Kidney (tissue), 14 donors: ENCODE results near the gene NOL4L. TPM values are rescaled to one million over a fixed set of nuclear protein-coding genes. Genes with fewer than 3 reads are reported as not detected.

Experiments used
- DNase-seq, 5 donors: peaks; one replicate each; pipeline ENCODE4 v3.0.0-alpha.2; 2013 to 2020
- FAIRE-seq: peaks from 2 replicates; lab custom pipeline; 2012; peaks lifted over from hg19 to GRCh38; lab: Jason Lieb, UNC
- H3K27ac ChIP-seq, 2 donors: one replicate each; pipeline ENCODE4 v1.7.0; 2013; ENCODE audit warnings: low read depth in 2 of 2, low read length in 2 of 2, inconsistent platforms in 1 of 2
- H3K27me3 ChIP-seq: one replicate; pipeline ENCODE4 v1.7.1; 2013; ENCODE audit warnings: low read length, inconsistent platforms; ENCODE audit not compliant: control insufficient read depth, insufficient read depth
- H3K36me3 ChIP-seq, 3 donors: one replicate each; pipeline versions ENCODE4 v1.7.0 to v1.7.1; 2013; ENCODE audit warnings: low read length in 3 of 3, control low read depth in 1 of 3, inconsistent platforms in 1 of 3; ENCODE audit not compliant: insufficient read depth in 3 of 3, control insufficient read depth in 2 of 3
- H3K4me1 ChIP-seq, 3 donors: one replicate each; pipeline versions ENCODE4 v1.7.0 to v1.7.1; 2013; ENCODE audit warnings: low read length in 3 of 3, inconsistent platforms in 1 of 3, low read depth in 1 of 3; ENCODE audit not compliant: control insufficient read depth in 2 of 3, insufficient read depth in 2 of 3
- H3K4me3 ChIP-seq, 3 donors: one replicate each; pipeline versions ENCODE4 v1.7.0 to v1.8.1; 2013; ENCODE audit warnings: low read length in 3 of 3, control low read depth in 1 of 3, inconsistent platforms in 1 of 3
- H3K9ac ChIP-seq, 3 donors: one replicate each; pipeline versions ENCODE4 v1.7.0 to v1.7.1; 2013; ENCODE audit warnings: low read length in 3 of 3, control low read depth in 1 of 3, inconsistent platforms in 1 of 3
- H3K9me3 ChIP-seq, 3 donors: one replicate each; pipeline versions ENCODE4 v1.7.0 to v1.7.1; 2013; ENCODE audit warnings: low read length in 3 of 3, control low read depth in 1 of 3, inconsistent platforms in 1 of 3; ENCODE audit not compliant: control insufficient read depth in 2 of 3, insufficient read depth in 1 of 3
- CTCF ChIP-seq: IDR thresholded peaks from 3 replicates; pipeline ENCODE4 v1.5.1; 2012; ENCODE audit warnings: mild to moderate bottlenecking, moderate library complexity, borderline replicate concordance; ENCODE audit not compliant: insufficient read depth; ENCODE audit errors: extremely low read depth
- intact Hi-C: fragments of 100-400 bp; cut with DNase I; formaldehyde crosslinking; loops from one replicate; pipeline ENCODE4 v1.11.1; 2022
- polyA plus RNA-seq: library from polyadenylated mRNA; stranded (reverse); fragments of 350-450 nt; fragmentation: Illumina TruSeq; extraction: RNeasy Lipid Tissue Mini Kit (QIAGEN cat#74804); gene quantifications from one replicate; pipeline ENCODE4 v1.2.3, GENCODE V29; 2014; ENCODE audit warnings: low read depth, low replicate concordance; ENCODE audit not compliant: insufficient read depth
- total RNA-seq: library from RNA; stranded (reverse); fragmentation: NEBNext Ultra II Directional; extraction: Animal tissue kit (Norgen Biotek cat#: 25700); gene quantifications from one replicate; pipeline ENCODE4 v1.2.1, GENCODE V29; 2021
- donor health status: control.
- donor health status: control.
- donor health status: control.
- donor health status: control.
- donor health status: control.
- donor health status: DM: yes; HTN: yes; CAD: no.
- donor health status: Normal renal cell carcinoma (clear cell type).

Gene NOL4L
- total and polyA plus RNA-seq, 2 donors from 2014 or later: 14.1 to 19.4 TPM

DNA sequence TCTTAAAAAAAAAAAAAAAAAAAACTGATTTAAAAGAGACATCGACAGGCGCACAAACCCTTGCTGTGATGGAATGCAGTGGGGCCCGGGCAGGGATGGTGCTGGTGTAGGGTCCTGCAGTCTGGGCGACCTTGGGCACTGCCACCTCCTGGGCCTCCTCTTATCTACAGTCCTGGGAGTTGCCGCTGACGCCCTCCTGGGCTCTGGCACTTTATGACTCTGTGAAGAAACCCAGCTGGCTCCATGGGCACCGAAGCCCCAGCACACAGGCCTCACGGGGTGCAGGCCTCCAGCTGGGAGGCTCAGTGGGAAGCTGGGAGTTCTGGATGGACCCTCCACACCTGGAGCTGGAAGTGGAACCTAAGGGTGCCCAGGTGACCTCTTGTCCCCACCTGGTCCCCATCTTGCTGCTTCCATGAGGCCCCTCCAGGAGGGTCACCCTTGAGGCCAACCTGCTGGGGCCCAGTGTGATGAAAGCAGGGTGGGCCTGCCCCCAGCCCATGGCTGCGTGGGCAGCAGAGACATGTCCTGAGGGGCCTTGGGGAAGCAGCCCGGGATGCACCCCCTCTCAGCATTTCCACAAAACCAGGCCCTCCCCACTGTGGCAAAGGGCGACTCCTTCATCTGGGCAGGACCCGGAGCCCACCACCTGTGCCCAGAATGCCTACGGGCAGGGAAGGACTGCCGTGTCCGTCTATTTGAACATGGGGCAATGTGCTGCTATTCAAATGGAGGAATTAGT is 122.1 kb downstream of the NOL4L start:
- no peak for FAIRE-seq
- peak in 4 of 5 donors; percentile 43 to 76 (median 62) for DNase-seq
- Histone ChIP-seq H3K36me3 (peaks cover 0 to 2% (median 0%) of the 10 kb centered on the region in 3 donors), H3K4me3 (no peak overlapping the region), H3K9ac (peak overlapping the region in 1 of 3 donors; percentile 40), H3K27me3 (no peaks in the 10 kb centered on the region), H3K4me1 (peaks cover 0 to 49% (median 37%) of the 10 kb centered on the region in 3 donors), H3K9me3 (no peaks in the 10 kb centered on the region), H3K27ac (peak overlapping the region in 1 of 2 donors; percentile 78)
- intact Hi-C loops: no loop called here
- no peak for TF ChIP-seq CTCF

GRCh38 chr20:32461836-32462600 is 123.1 kb downstream of the NOL4L start:
- H3K4me1 ChIP-seq: peaks cover 0 to 48% (median 41%) of the 10 kb centered on the region in 3 donors
- no peak overlapping the region for H3K9ac ChIP-seq
- intact Hi-C loops: no loop called here
- H3K4me3 ChIP-seq: no peak overlapping the region
- H3K27ac ChIP-seq: no peak overlapping the region
- DNase-seq (peak in 1 of 5 donors; percentile 62), FAIRE-seq (no peak)
- H3K27me3 ChIP-seq: no peaks in the 10 kb centered on the region
- TF ChIP-seq CTCF: no peak
- no peaks in the 10 kb centered on the region for H3K9me3 ChIP-seq
- H3K36me3 ChIP-seq: peaks cover 0 to 2% (median 0%) of the 10 kb centered on the region in 3 donors

- H3K36me3 ChIP-seq: peaks cover 0 to 3% (median 2%) of the 10 kb centered on the region in 3 donors
- no peak overlapping the region for H3K27ac ChIP-seq
- peaks cover 0 to 51% (median 34%) of the 10 kb centered on the region in 3 donors for H3K4me1 ChIP-seq
- intact Hi-C loops: no loop called here
- no peaks in the 10 kb centered on the region for H3K9me3 ChIP-seq
- DNase-seq (peak in 1 of 5 donors; percentile 69), FAIRE-seq (no peak)
- H3K4me3 ChIP-seq: no peak overlapping the region
- no peak overlapping the region for H3K9ac ChIP-seq
- no peak for TF ChIP-seq CTCF
- H3K27me3 ChIP-seq: no peaks in the 10 kb centered on the region
Observed at GRCh38 chr20:32460683-32461320, 124.3 kb downstream of the NOL4L start.
